GM12878 (cell line): ENCODE measurements around the gene RP2. TPM values are rescaled to one million over a fixed set of nuclear protein-coding genes. Genes with fewer than 3 reads are reported as not detected.

Experiments
- ATAC-seq: fragments of 200-7000 bp; cut with Tn5 transposase; 3 replicates; pipeline ENCODE4 v1.9.1; 2020; ENCODE audit warnings: mild to moderate bottlenecking, moderate library complexity
- BruUV-seq: library from RNA; stranded (reverse); fragments of 400-500 nt; replicated peaks from 2 replicates; lab custom pipeline; 2021; lab: Mats Ljungman, UMichigan
- CTCF ChIA-PET: fragments of 300-600 bp; sonication (Branson Sonifier 250); formaldehyde crosslinking; extraction: SDS; loops from one replicate; lab custom pipeline; 2021; ENCODE audit warnings: inconsistent platforms; lab: Yijun Ruan, JAX
- POLR2A ChIA-PET: fragments of 350-600 bp; formaldehyde crosslinking; extraction: SDS; loops from one replicate; lab custom pipeline; 2021; ENCODE audit warnings: inconsistent platforms; lab: Charles Lee
- RAD21 ChIA-PET: fragments of 300-600 bp; sonication (Branson Sonifier 250); formaldehyde crosslinking; loops from one replicate; lab custom pipeline; 2023; ENCODE audit warnings: antibody characterized with exemption; ENCODE audit not compliant: unreplicated experiment; lab: Charles Lee
- SMC1A ChIA-PET: fragments of 300-600 bp; sonication (Branson Sonifier 250); formaldehyde crosslinking; loops from one replicate; lab custom pipeline; 2023; ENCODE audit not compliant: unreplicated experiment, uncharacterized antibody; lab: Charles Lee
- DNase-seq: peaks from one replicate; pipeline ENCODE4 v3.0.0-alpha.2; 2011; ENCODE audit warnings: low read depth, low spot score
- FAIRE-seq: peaks from 3 replicates; lab custom pipeline; 2011; peaks lifted over from hg19 to GRCh38; lab: Jason Lieb, UNC
- H2AFZ ChIP-seq: 2 replicates; pipeline ENCODE4 v1.6.0; 2011; ENCODE audit warnings: low read depth, low read length, control low read depth; ENCODE audit not compliant: control insufficient read depth
- H3K27ac ChIP-seq: 2 replicates; pipeline ENCODE4 v1.5.1; 2011; ENCODE audit warnings: control low read depth; ENCODE audit not compliant: control insufficient read depth, insufficient read depth
- H3K27me3 ChIP-seq, 2 experiments: replicated peaks in 1 of 2; 2 replicates each; pipeline versions ENCODE4 v1.6.0 to v1.6.1; 2011; ENCODE audit warnings: low read length in 1 of 2; ENCODE audit not compliant: control insufficient read depth in 2 of 2, insufficient read depth in 2 of 2
- H3K36me3 ChIP-seq, 2 experiments: 2 replicates each; pipeline ENCODE4 v1.5.1; 2011; ENCODE audit warnings: low read length in 1 of 2; ENCODE audit not compliant: control insufficient read depth in 2 of 2, insufficient read depth in 2 of 2
- H3K4me1 ChIP-seq: 2 replicates; pipeline ENCODE4 v1.6.1; 2011; ENCODE audit warnings: mild to moderate bottlenecking, low read length, moderate library complexity, mixed read lengths; ENCODE audit not compliant: control insufficient read depth, insufficient read depth
- H3K4me2 ChIP-seq: 2 replicates; pipeline ENCODE4 v1.6.0; 2011; ENCODE audit warnings: control low read depth; ENCODE audit not compliant: control insufficient read depth, insufficient read depth
- H3K4me3 ChIP-seq: fragments of 200-600 bp; sonication (generic); 2 replicates; pipeline ENCODE4 v1.5.1; 2016
- H3K79me2 ChIP-seq: 2 replicates; pipeline ENCODE4 v1.6.0; 2011; ENCODE audit warnings: low read length; ENCODE audit not compliant: control insufficient read depth, insufficient read depth
- H3K9ac ChIP-seq: 2 replicates; pipeline ENCODE4 v1.8.0; 2011; ENCODE audit warnings: low read length, control low read depth, mixed read lengths; ENCODE audit not compliant: control insufficient read depth, insufficient read depth
- H3K9me3 ChIP-seq: replicated peaks from 3 replicates; pipeline ENCODE4 v1.5.1; 2011; ENCODE audit warnings: mild to moderate bottlenecking, low read length; ENCODE audit not compliant: control insufficient read depth, insufficient read depth
- H4K20me1 ChIP-seq: 2 replicates; pipeline ENCODE4 v1.6.0; 2011; ENCODE audit not compliant: control insufficient read depth, insufficient read depth
- ATF3 ChIP-seq: IDR thresholded peaks from 2 replicates; pipeline ENCODE4 v1.6.1; 2011; ENCODE audit warnings: low read depth, mild to moderate bottlenecking, low read length, moderate library complexity, borderline replicate concordance; ENCODE audit errors: extremely low read depth
- CHD4 ChIP-seq: fragments of 200-600 bp; sonication (generic); IDR thresholded peaks from 2 replicates; pipeline ENCODE4 v1.6.1; 2016; ENCODE audit warnings: mild to moderate bottlenecking
- E4F1 ChIP-seq: fragments of 450-650 bp; IDR thresholded peaks from 2 replicates; pipeline ENCODE4 v1.6.1; 2018; ENCODE audit warnings: borderline replicate concordance, mild to moderate bottlenecking; ENCODE audit not compliant: partially characterized antibody
- HSF1 ChIP-seq: fragments of 150-350 bp; IDR thresholded peaks from 2 replicates; pipeline ENCODE4 v1.6.1; 2014; ENCODE audit warnings: mild to moderate bottlenecking, low read depth, low read length
- NR2C2 ChIP-seq: IDR thresholded peaks from 2 replicates; pipeline ENCODE4 v1.6.1; 2011; ENCODE audit warnings: borderline replicate concordance, low read depth; ENCODE audit not compliant: control insufficient read depth, insufficient read length
- POU2F2 ChIP-seq: IDR thresholded peaks from 3 replicates; pipeline ENCODE4 v1.6.1; 2011; ENCODE audit warnings: low read depth, mild to moderate bottlenecking, low read length, borderline replicate concordance
- RAD21 ChIP-seq: IDR thresholded peaks from 2 replicates; pipeline ENCODE4 v1.6.1; 2011; ENCODE audit warnings: mild to moderate bottlenecking, low read depth, low read length, moderate library complexity; ENCODE audit not compliant: insufficient read depth
- SMAD1 ChIP-seq: fragments of 450-650 bp; IDR thresholded peaks from 2 replicates; pipeline ENCODE4 v1.6.1; 2018; ENCODE audit warnings: mild to moderate bottlenecking, low read depth; ENCODE audit not compliant: partially characterized antibody
- SMARCA5 ChIP-seq: fragments of 450-650 bp; IDR thresholded peaks from 2 replicates; pipeline ENCODE4 v1.6.1; 2017; ENCODE audit warnings: mild to moderate bottlenecking
- SP1 ChIP-seq: IDR thresholded peaks from one replicate; pipeline ENCODE4 v1.6.1; 2011; ENCODE audit warnings: low read depth, low read length
- SPI1 ChIP-seq: IDR thresholded peaks from 2 replicates; pipeline ENCODE4 v1.6.1; 2011; ENCODE audit warnings: low read depth, mild to moderate bottlenecking, low read length, moderate library complexity, borderline replicate concordance; ENCODE audit not compliant: insufficient read depth
- ZZZ3 ChIP-seq: IDR thresholded peaks from 2 replicates; pipeline ENCODE4 v1.6.1; 2011; ENCODE audit warnings: low read depth; ENCODE audit not compliant: control insufficient read depth, insufficient read length
- WGBS: methylation state at CpG from one replicate; pipeline ENCODE4 v1.1.6; 2016; ENCODE audit warnings: low lambda C conversion rate; ENCODE audit not compliant: insufficient replicate concordance, insufficient coverage; ENCODE audit errors: missing lambda C conversion rate; 5-methylcytosine and 5-hydroxymethylcytosine counted together
- in situ Hi-C: fragments of 300-500 bp; cut with MboI; formaldehyde crosslinking; loops from 9 replicates; pipeline ENCODE4 v1.14.3; 2018; ENCODE audit warnings: mixed read lengths
- intact Hi-C: fragments of 100-400 bp; cut with micrococcal nuclease; formaldehyde crosslinking; loops from one replicate; pipeline ENCODE4 v1.14.2; 2022; ENCODE audit not compliant: unreplicated experiment
- polyA plus RNA-seq, 11 experiments: library from polyadenylated mRNA; depleted of rRNA in 4 of 11; unstranded in 6 of 11; stranded (reverse) in 5 of 11; fragments of >200 nt; fragmentation: Nextera tagmentation in 4 of 11; fragmentation: Illumina TruSeq in 1 of 11; extraction: Ambion mirVana in 4 of 11; extraction: Trizol in 1 of 11; gene quantifications; 1 replicate in 1 of 11; 2 replicates in 10 of 11; pipeline versions ENCODE4 v1.2.1 to v1.2.3, GENCODE V29; 2011 to 2016; ENCODE audit warnings: inconsistent platforms in 2 of 11, missing spikeins in 2 of 11, low read depth in 1 of 11
- total RNA-seq, 4 experiments: library from RNA; depleted of rRNA in 3 of 4; stranded (reverse); fragments of >200 nt in 3 of 4; fragmentation: Illumina TruSeq in 1 of 4; extraction: Trizol in 1 of 4; gene quantifications; 2 replicates each; pipeline versions ENCODE4 v1.2.1 to v1.2.3, GENCODE V29; 2013 to 2021

RP2 gene
- total and polyA plus RNA-seq, 10 of the 15 experiments (the other 5 are each of a cell fraction or from before 2014, with no cell fraction given): 3.5 to 11.0 (median 5.7) TPM

- ATAC-seq (no peak), DNase-seq (no peak), FAIRE-seq (no peak)
- TF ChIP-seq SMARCA5: no peak
- TF ChIP-seq CHD4: no peak
- no peak for TF ChIP-seq ATF3
- no peak for TF ChIP-seq E4F1
- TF ChIP-seq NR2C2: no peak
- no peak for TF ChIP-seq SP1
- no peak for TF ChIP-seq HSF1
- no peak for TF ChIP-seq POU2F2
- TF ChIP-seq SPI1: no peak
- no peak for TF ChIP-seq SMAD1
- TF ChIP-seq ZZZ3: no peak
- no peak for TF ChIP-seq RAD21
- H3K27ac ChIP-seq: no peak overlapping the region
- H3K4me2 ChIP-seq: no peak overlapping the region
- SMC1A ChIA-PET: interaction anchor here (0.6 to 1.8 kb wide), 3 partner anchors 32 to 290 kb away, joined by 3 to 5 read pairs (median 3); no protein-coding TSS in a partner anchor
- POLR2A ChIA-PET: interaction anchor here (0.6 to 0.9 kb wide), 2 partner anchors 8 to 43 kb away, joined by 3 to 5 read pairs; no protein-coding TSS in a partner anchor
- H3K9ac ChIP-seq: no peak overlapping the region
- H2AFZ ChIP-seq: no peak overlapping the region
- CTCF ChIA-PET: interaction anchor here (1.0 to 2.8 kb wide), 4 partner anchors 32 to 209 kb away, joined by 3 to 8 read pairs (median 4); no protein-coding TSS in a partner anchor
- H3K4me3 ChIP-seq: no peak overlapping the region
- H3K36me3 ChIP-seq: no peaks in the 10 kb centered on the region
- no peaks in the 10 kb centered on the region for H3K27me3 ChIP-seq
- no peaks in the 10 kb centered on the region for H4K20me1 ChIP-seq
- no TSS peak for BruUV-seq
- H3K4me1 ChIP-seq: peaks cover 3% of the 10 kb centered on the region; the same call in 1 of the 2 replicates
- in situ Hi-C loops (no loop called here), intact Hi-C loops (no loop called here)
- no peaks in the 10 kb centered on the region for H3K79me2 ChIP-seq
- WGBS: 43% methylated on average over 1 of the region's 1 CpG
- no peaks in the 10 kb centered on the region for H3K9me3 ChIP-seq
- RAD21 ChIA-PET: no interaction called here
Measured at GRCh38 chrX:46882266-46882665, 45.4 kb downstream of the RP2 start.
